Endothelial cell of umbilical vein (primary cell): Measurements from ENCODE around the gene NDST3. TPM values are rescaled to one million over a fixed set of nuclear protein-coding genes. Genes with fewer than 3 reads are reported as not detected.

Experiments
- Bru-seq: library from RNA; stranded (reverse); fragments of 400-500 nt; gene quantifications from one replicate; lab custom pipeline; 2021; lab: Mats Ljungman, UMichigan
- BruChase-seq, 2 experiments: library from RNA; stranded (reverse); fragments of 400-500 nt; gene quantifications; one replicate each; lab custom pipeline; 2021; lab: Mats Ljungman, UMichigan
- BruUV-seq: library from RNA; stranded (reverse); fragments of 400-500 nt; replicated peaks from 2 replicates; lab custom pipeline; 2021; lab: Mats Ljungman, UMichigan
- CTCF ChIA-PET: fragments of 300-600, 350-600 bp; sonication (Branson Sonifier 250); formaldehyde crosslinking; loops from one replicate; lab custom pipeline; 2021; ENCODE audit warnings: antibody characterized with exemption, inconsistent platforms; lab: Charles Lee
- POLR2A ChIA-PET: fragments of 300-600, 350-600 bp; sonication (Branson Sonifier 250); formaldehyde crosslinking; loops from one replicate; lab custom pipeline; 2021; ENCODE audit warnings: antibody characterized with exemption, inconsistent platforms; lab: Charles Lee
- DNase-seq: peaks from one replicate; pipeline ENCODE4 v3.0.0-alpha.2; 2011; ENCODE audit warnings: low read depth, low spot score
- FAIRE-seq: peaks from 2 replicates; lab custom pipeline; 2011; peaks lifted over from hg19 to GRCh38; lab: Jason Lieb, UNC
- H2AFZ ChIP-seq: 2 replicates; pipeline ENCODE4 v1.6.0; 2012; ENCODE audit warnings: low read depth, low read length, control low read depth, inconsistent platforms
- H3K27ac ChIP-seq: 2 replicates; pipeline ENCODE4 v1.5.1; 2011; ENCODE audit warnings: low read depth, mild to moderate bottlenecking, control low read depth, low read length, moderate library complexity; ENCODE audit not compliant: insufficient read depth
- H3K27me3 ChIP-seq, 2 experiments: 2 replicates each; pipeline versions ENCODE4 v1.6.0 to v1.6.1; 2011; ENCODE audit warnings: low read length in 2 of 2, mixed read lengths in 1 of 2; ENCODE audit not compliant: control insufficient read depth in 2 of 2, insufficient read depth in 2 of 2
- H3K36me3 ChIP-seq, 2 experiments: 2 replicates in 1 of 2; 3 replicates in 1 of 2; pipeline ENCODE4 v1.5.1; 2011; ENCODE audit warnings: low read length in 2 of 2, mild to moderate bottlenecking in 1 of 2, moderate library complexity in 1 of 2; ENCODE audit not compliant: control insufficient read depth in 2 of 2, insufficient read depth in 2 of 2; ENCODE audit errors: extremely low read depth in 1 of 2
- H3K4me1 ChIP-seq: 3 replicates; pipeline ENCODE4 v1.5.1; 2011; ENCODE audit warnings: mild to moderate bottlenecking, low read length; ENCODE audit not compliant: control insufficient read depth, insufficient read depth; ENCODE audit errors: extremely low read depth
- H3K4me2 ChIP-seq: 2 replicates; pipeline ENCODE4 v1.6.1; 2011; ENCODE audit warnings: low read length, control low read depth, mixed read lengths; ENCODE audit not compliant: insufficient read depth
- H3K4me3 ChIP-seq, 3 experiments: fragments of 200-600 bp in 1 of 3; sonication (generic), shearing (Covaris generic) in 1 of 3; replicated peaks in 1 of 3; 2 replicates each; pipeline ENCODE4 v1.5.1; 2011 to 2016; ENCODE audit warnings: control low read depth in 3 of 3, low read length in 3 of 3, mild to moderate bottlenecking in 2 of 3, inconsistent platforms in 1 of 3, low read depth in 1 of 3, moderate library complexity in 1 of 3; ENCODE audit not compliant: insufficient read depth in 1 of 3
- H3K79me2 ChIP-seq: 2 replicates; pipeline ENCODE4 v1.6.0; 2012; ENCODE audit warnings: low read length, inconsistent platforms; ENCODE audit not compliant: control insufficient read depth, insufficient read depth
- H3K9ac ChIP-seq: replicated peaks from 2 replicates; pipeline ENCODE3; 2011; ENCODE audit warnings: low read length, control low read depth; ENCODE audit not compliant: insufficient read depth; ENCODE audit errors: extremely low read depth
- H3K9me1 ChIP-seq: replicated peaks from 3 replicates; pipeline ENCODE4 v1.6.0; 2011; ENCODE audit warnings: mild to moderate bottlenecking, low read length; ENCODE audit not compliant: control insufficient read depth, insufficient read depth; ENCODE audit errors: extremely low read depth
- H3K9me3 ChIP-seq: replicated peaks from 2 replicates; pipeline ENCODE4 v1.5.1; 2012; ENCODE audit warnings: low read length, inconsistent platforms; ENCODE audit not compliant: control insufficient read depth, insufficient read depth
- H4K20me1 ChIP-seq: replicated peaks from 2 replicates; pipeline ENCODE3; 2011; ENCODE audit warnings: mild to moderate bottlenecking, low read length; ENCODE audit not compliant: control insufficient read depth, insufficient read depth; ENCODE audit errors: extremely low read depth
- CTCF ChIP-seq, 2 donors: IDR thresholded peaks; 1 replicate in 1 of 2; 2 replicates in 1 of 2; pipeline ENCODE4 v1.5.1; 2011; ENCODE audit warnings: low read length in 2 of 2, mild to moderate bottlenecking in 2 of 2, moderate library complexity in 2 of 2, control low read depth in 1 of 2, inconsistent platforms in 1 of 2, low read depth in 1 of 2; ENCODE audit not compliant: insufficient read depth in 1 of 2; ENCODE audit errors: extremely low read depth in 1 of 2
- GATA2 ChIP-seq: IDR thresholded peaks from 2 replicates; pipeline ENCODE4 v1.7.0; 2011; ENCODE audit warnings: low read depth, mild to moderate bottlenecking, moderate library complexity, mixed read lengths, low read length; ENCODE audit not compliant: insufficient read length, insufficient read depth
- MAX ChIP-seq: IDR thresholded peaks from 2 replicates; pipeline ENCODE4 v1.6.1; 2011; ENCODE audit not compliant: insufficient read depth, insufficient read length
- dilution Hi-C: fragments of 300-500 bp; cut with MboI; formaldehyde crosslinking; loops from one replicate; pipeline ENCODE4 v1.15.0; 2019; ENCODE audit warnings: low sequenced_read_pairs; ENCODE audit not compliant: extremely low pct_ligation_motif_present
- intact Hi-C: fragments of 100-400 bp; cut with micrococcal nuclease; formaldehyde crosslinking; loops from one replicate; pipeline ENCODE4 v1.10.0; 2022
- long read RNA-seq: library from polyadenylated mRNA; stranded (forward); transcript quantifications from one replicate; pipeline ENCODE4 v2.0.0, GENCODE V29; 2021
- polyA minus RNA-seq, 3 experiments: library from RNA; depleted of rRNA, polyadenylated mRNA; stranded (reverse); fragments of >200 nt; gene quantifications; 1 replicate in 1 of 3; 2 replicates in 2 of 3; pipeline ENCODE4 v1.2.3, GENCODE V29; 2011
- polyA plus RNA-seq, 4 experiments: library from polyadenylated mRNA; depleted of rRNA in 3 of 4; stranded (reverse) in 3 of 4; unstranded in 1 of 4; fragments of >200 nt; gene quantifications; 2 replicates each; pipeline versions ENCODE4 v1.2.1 to v1.2.3, GENCODE V29; 2011 to 2012; ENCODE audit warnings: missing spikeins in 1 of 4
- total RNA-seq: library from RNA; stranded (reverse); gene quantifications from 2 replicates; pipeline ENCODE4 v1.2.3, GENCODE V29; 2021

Gene NDST3
- total RNA-seq (not detected in 2 replicates), polyA plus RNA-seq (0.04 and 0.05 TPM in 2 replicates), polyA minus RNA-seq (0.19 TPM in 1 of 2 replicates, not detected in the other), Bru-seq, nascent RNA (percentile 4 among the genes with signal in this experiment), BruChase-seq, experiment 1, labeled RNA remaining after a 6-hour chase (percentile 4 among the genes with signal in this experiment), BruChase-seq, experiment 2, labeled RNA remaining after a 2-hour chase (percentile 6 among the genes with signal in this experiment)
- 0.01 and 0.05 TPM in 2 replicates for polyA plus RNA-seq (2011; cell fraction: cytosol; rRNA removed)
- 0.13 and 0.17 TPM in 2 replicates for polyA plus RNA-seq (2011; cell fraction: nucleus; rRNA removed)
- polyA plus RNA-seq (2012): 0.07 TPM in 1 of 2 replicates, not detected in the other
- polyA minus RNA-seq (2011; cell fraction: cytosol; rRNA and poly(A)+ RNA removed): not detected
- 0.24 and 0.38 TPM in 2 replicates for polyA minus RNA-seq (2011; cell fraction: nucleus; rRNA and poly(A)+ RNA removed)
- long read RNA-seq: 0 reads

- Histone ChIP-seq H3K27ac (no peak within 1 kb of the TSS), H3K79me2 (no peaks in the 10 kb centered on the region), H3K9ac (no peak within 1 kb of the TSS), H3K9me3 (no peaks in the 10 kb centered on the region), H4K20me1 (no peaks in the 10 kb centered on the region), H2AFZ (peak within 1 kb of the TSS; percentile 89), H3K36me3 (no peaks in the 10 kb centered on the region), H3K27me3 (peaks cover 10 to 27% of the 10 kb centered on the region in 2 experiments), H3K4me1 (peaks cover 5% of the 10 kb centered on the region), H3K4me3 (peak within 1 kb of the TSS; percentile 30 to 47 (median 37)), H3K9me1 (no peaks in the 10 kb centered on the region), H3K4me2 (peak within 1 kb of the TSS; percentile 63)
- TF ChIP-seq GATA2 (no peak), CTCF (IDR thresholded peaks at IDR 0.05; ENCODE audit: extremely low read depth in 1 of 2, insufficient read depth in 1 of 2, low read depth in 1 of 2, low read length in 2 of 2) (peak; percentile 40 to 46), MAX (no peak)
- intact Hi-C loops: loop anchor here (1.0 to 5.0 kb wide), 5 partner anchors 900 to 1978 kb away; no protein-coding TSS in a partner anchor
- ChIA-PET POLR2A (no interaction called here), CTCF (interaction anchor here (0.6 to 5.4 kb wide), 14 partner anchors 12 to 1976 kb away, joined by 3 to 32 read pairs (median 4); no protein-coding TSS in a partner anchor)
- no TSS peak for BruUV-seq
- peak; percentile 71 for FAIRE-seq
- dilution Hi-C loops: no loop called here
- peak; percentile 62 for DNase-seq
Observed at GRCh38 chr4:118034053-118034785, at the start of gene NDST3. TSS of gene NDST3 (plus strand) at chr4:118034486. CDS start at chr4:118053911, 19,425 bp downstream.
